ENCODE results near the gene CFAP46.

The CFAP46 gene

DNA sequence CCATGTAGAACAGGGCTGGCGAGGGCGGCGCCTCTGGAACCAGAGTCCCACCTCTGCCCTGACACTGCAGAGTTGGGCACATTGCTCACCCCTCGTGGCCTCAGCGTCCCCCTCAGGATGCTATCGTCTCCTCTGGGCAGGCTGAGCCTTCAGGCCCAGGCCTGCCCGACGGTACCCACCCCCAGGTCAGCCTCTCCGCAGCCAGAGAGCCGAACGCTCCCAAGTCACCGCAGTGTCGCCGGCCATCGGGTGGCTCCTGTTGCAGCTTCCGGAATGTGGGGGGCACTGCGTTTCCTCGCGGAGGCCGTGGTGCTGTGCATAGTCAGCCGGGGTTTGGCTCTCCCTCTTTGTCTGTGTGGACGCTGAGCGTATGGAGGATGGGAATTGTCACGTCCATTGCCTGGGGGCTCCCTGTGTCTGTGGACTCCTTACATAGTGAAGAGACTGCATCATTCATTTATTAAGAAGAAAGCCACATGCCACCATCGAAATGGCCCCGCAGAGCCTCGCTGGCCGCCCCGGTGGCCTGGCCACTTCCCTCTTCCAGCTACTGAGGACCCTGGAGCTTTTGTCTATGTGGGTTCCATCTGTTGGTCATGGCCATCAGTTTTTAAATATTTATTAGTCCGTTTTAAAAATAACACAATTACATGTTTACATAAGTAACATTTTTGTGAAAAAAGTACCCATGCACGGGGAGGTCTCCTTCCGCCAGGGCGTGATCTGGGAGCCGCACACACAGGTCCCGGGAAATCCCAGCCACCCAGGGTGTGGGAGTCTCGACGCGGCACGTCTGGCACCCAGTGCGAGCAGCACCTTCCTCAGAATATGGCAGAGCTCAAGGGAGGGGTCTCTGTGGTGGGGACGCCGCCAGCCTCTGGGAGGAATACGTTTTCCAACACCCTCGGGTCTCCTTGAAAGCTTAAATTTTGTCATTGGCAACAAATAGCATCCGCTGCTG, 172.0 kb downstream of the CFAP46 start:
- DNase-seq (ENCODE audit: low read depth), result no peak

DNA sequence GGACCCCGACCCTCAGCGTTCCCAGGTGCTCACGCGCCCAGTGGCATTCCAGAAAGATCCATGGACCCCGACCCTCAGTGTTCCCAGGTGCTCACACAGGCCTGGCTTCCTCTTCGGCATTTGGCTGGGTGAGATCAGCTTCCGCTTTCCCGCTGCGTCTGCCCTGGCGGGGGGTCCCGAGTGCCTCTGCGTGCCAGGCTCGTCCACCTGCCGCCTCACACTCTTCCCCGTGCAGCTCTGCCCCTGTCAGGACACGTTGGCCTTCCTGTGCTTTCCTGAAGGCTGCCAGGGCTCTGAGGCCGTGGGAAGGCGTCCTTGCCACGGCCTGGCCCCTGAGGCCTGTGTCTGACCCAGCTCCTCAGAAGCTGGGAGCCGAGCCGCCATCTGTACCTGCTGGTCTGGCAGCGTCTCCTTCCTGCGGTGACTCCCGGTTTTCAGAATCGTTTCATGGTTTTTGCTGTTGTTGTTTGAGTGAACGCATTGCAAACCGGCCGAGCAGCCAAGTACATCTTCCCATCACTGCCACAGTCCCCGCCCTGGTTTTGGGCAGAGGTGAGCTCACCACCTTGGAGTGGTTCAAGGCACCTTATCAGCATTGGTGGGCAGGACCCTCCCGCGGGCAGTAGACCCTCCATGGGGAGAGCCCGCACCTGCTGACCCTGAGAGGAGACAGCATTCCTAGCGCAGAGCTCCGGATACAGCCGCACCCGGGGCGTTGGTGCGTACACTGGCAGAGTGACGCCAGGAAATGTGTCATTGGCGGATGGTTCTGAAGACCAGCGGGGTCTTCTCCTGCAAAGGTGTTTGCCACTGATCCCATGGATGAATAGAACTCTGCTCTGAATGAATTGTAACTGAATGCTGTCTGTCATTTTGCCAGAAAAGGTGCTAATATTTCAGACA, 173.8 kb downstream of the CFAP46 start:
- no peak for DNase-seq (ENCODE audit: low read depth)

DNA sequence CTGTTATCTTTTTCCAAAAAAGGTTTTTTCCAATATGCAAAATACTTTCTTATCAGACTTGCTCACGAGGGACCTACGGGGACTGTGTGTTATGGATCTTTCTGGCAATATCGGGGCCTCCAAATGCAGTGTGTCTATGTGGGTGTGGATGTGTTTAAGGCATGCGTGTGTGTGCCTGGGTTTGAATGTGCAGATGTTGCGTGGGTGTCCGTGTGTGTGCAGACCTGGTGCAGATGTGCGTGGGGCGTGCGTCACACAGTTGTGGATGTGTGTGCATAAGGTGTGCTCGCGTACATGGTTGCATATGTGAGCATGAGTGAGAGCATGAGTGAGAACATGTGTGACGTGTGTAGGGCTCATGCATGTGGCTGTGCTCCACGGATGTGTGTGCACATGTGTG, 176.1 kb downstream of the CFAP46 start:
- no peak for DNase-seq (ENCODE audit: low read depth)

DNA sequence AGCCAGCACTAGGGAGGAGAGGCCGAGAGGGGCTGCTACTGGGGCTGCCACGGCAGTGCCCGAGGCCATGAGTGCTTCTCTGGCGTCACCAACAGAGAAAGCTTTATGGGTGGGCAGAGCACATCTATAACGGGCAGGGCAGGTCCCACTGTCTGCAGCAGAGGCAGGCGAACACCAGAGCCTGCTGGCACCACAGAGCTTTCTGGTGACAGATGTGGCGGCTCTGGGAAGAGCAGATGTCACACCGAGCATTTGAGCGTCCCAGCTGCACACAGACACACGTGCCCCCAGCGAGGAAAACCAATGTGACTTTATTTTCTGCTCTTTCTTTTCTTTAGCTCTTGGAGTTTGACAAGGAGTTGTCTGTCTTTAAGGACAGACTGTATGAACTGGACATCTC, 176.9 kb downstream of the CFAP46 start:
- no peak for DNase-seq (ENCODE audit: low read depth)

DNA sequence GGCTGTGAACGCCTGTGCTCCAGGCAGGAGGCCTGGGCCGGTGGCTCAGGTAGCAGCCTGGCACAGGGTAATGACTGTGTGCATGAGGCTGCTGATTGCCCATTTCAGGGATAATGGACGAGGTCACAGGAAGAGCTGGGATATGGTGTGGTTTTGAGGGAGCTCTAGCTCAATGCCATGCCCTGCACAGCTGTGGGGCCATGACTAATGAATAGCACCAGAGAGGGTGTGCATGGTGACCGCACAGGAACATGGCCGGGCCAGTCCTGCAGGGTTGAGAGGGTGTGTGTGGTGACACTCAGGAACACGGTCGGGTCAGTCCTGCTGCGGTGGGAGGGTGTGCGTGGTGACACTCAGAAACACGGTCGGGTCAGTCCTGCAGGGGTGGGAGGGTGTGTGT, 178.3 kb downstream of the CFAP46 start:
- DNase-seq (ENCODE audit: low read depth), result no peak

DNA sequence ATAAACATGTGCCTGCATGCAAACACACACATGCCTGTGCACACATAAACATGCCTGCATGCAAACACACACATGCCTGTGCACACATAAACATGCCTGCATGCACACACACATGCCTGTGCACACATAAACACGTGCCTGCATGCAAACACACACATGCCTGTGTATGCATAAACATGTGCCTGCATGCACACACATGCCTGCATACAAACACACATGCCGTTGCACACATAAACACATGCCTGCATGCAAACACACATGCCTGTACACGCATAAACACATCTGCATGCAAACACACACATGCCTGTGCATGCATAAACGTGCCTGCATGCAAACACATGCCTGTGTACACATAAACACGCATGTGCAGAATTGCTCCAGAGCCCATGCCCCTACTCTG, 178.8 kb downstream of the CFAP46 start:
- no peak for DNase-seq (ENCODE audit: low read depth)

DNA sequence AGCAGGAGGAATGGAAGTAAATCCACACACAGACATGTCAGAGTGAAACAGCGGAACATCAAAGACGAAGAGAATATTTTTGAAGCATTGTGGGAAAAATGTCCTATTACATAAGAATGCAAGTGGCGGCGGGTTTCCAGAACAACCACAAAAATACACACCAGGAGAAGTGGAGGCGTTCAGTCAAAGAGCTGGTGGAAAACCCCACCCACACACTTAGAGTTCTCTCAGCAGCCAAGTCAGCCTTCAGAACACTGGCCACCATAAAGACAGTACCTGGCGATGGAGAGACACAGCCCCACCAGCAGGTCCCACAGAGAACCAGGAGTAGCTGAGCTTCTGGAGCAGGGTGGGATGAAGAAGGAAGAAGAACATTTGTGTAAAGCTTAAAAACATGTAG, 180.1 kb downstream of the CFAP46 start:
- no peak for DNase-seq (ENCODE audit: low read depth)

DNA sequence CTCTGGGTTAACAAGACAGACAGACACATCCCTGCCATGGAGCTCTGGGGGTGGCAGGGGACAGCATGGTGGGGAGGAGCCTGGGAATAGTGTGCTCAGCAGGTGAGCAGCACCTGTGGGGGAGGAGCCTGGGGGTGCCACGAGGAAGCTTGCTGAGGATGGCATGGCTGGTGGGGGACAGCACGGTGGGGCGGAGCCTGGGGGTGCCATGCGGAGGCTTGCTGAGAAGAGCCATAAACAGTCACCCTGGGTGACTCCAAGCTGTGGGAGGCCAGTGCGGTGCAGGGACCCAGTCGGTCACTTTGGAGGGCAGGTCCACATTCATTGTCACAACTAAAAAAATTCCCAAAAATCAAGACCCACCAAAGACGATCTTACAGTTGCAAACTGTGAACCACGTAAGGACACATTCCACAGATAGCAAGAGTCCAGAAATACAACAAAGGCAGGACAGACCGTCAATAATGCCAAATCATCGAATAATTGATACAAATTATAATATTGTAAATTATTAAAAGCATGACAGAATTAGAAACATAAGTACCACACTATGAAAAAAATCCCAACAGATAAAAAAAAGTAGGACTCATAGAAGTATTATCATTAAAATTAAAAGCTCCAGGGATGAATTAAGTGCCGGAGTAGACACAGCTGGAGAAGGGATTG, 180.8 kb downstream of the CFAP46 start:
- no peak for DNase-seq (ENCODE audit: low read depth)

DNA sequence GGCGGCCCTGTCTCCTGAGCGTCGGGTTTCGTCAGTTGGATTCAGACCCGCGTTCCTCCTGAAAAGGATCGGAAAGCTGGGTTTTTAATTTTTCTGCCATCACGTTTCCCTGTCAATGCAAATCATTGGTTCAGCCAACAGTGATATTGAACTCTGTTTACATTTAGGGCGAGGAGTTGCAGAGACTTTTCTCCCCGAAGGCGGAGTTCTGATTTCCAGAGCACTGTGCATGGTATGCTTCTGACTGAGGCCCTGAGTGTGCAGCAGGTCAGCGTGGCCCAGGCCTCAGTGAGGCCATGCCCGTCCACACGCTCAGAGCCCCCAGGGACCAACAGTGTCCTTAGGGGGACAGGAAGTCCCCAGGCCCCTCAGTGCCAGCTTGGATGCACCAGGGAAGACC, 183.5 kb downstream of the CFAP46 start:
- DNase-seq (ENCODE audit: low read depth), result no peak

Measured in CMK (cell line).